HepG2 (cell line): ENCODE results near the gene SMARCA4. TPM values are rescaled to one million over a fixed set of nuclear protein-coding genes. Genes with fewer than 3 reads are reported as not detected.
A peak's percentile ranks its signal among the peaks of the same experiment; 100 is the strongest.

Experiments used
- ARID4A ChIP-seq: sonication (generic); formaldehyde crosslinking; IDR thresholded peaks from 2 replicates; pipeline ENCODE4 v1.5.0; 2020; ENCODE audit warnings: mild to moderate bottlenecking, missing genetic modification reagents, borderline replicate concordance
- CREM ChIP-seq, 2 experiments: sonication (generic) in 1 of 2; formaldehyde crosslinking in 1 of 2; IDR thresholded peaks; 2 replicates each; pipeline versions ENCODE4 v1.4.0 to v1.6.1; 2016 to 2020; ENCODE audit warnings: antibody characterized with exemption in 1 of 2, mild to moderate bottlenecking in 1 of 2, missing genetic modification reagents in 1 of 2
- FOXK1 ChIP-seq: sonication (generic); formaldehyde crosslinking; IDR thresholded peaks from 2 replicates; pipeline ENCODE4 v1.4.0; 2020; ENCODE audit warnings: low read depth, missing genetic modification reagents, borderline replicate concordance
- NFATC3 ChIP-seq: sonication (generic); formaldehyde crosslinking; IDR thresholded peaks from 2 replicates; pipeline ENCODE4 v1.5.1; 2020; ENCODE audit warnings: mild to moderate bottlenecking, missing genetic modification reagents
- PHF21A ChIP-seq: sonication (generic); formaldehyde crosslinking; IDR thresholded peaks from 2 replicates; pipeline ENCODE4 v1.5.0; 2020; ENCODE audit warnings: mild to moderate bottlenecking, missing genetic modification reagents
- RCOR2 ChIP-seq: IDR thresholded peaks from 2 replicates; pipeline ENCODE4 v1.6.1; 2016; ENCODE audit warnings: missing biosample characterization, missing genetic modification reagents
- RXRB ChIP-seq: IDR thresholded peaks from 2 replicates; pipeline ENCODE4 v1.6.1; 2016; ENCODE audit warnings: borderline replicate concordance, missing genetic modification reagents, missing compliant biosample characterization
- SALL1 ChIP-seq: sonication (generic); formaldehyde crosslinking; IDR thresholded peaks from 2 replicates; pipeline ENCODE4 v1.8.0; 2022; ENCODE audit warnings: mild to moderate bottlenecking, missing genetic modification reagents
- ZNF644 ChIP-seq: IDR thresholded peaks from 2 replicates; pipeline ENCODE4 v1.6.1; 2016; ENCODE audit warnings: low read depth
- ZNF770 ChIP-seq: sonication (generic); formaldehyde crosslinking; IDR thresholded peaks from 2 replicates; pipeline ENCODE4 v1.5.0; 2020; ENCODE audit warnings: mild to moderate bottlenecking, missing genetic modification reagents
- ZNF878 ChIP-seq: sonication (generic); formaldehyde crosslinking; IDR thresholded peaks from 2 replicates; pipeline ENCODE4 v1.8.1; 2023; ENCODE audit warnings: mild to moderate bottlenecking, missing genetic modification reagents, moderate library complexity
- polyA plus RNA-seq, 8 experiments: library from polyadenylated mRNA; depleted of rRNA in 3 of 8; stranded (reverse) in 7 of 8; unstranded in 1 of 8; fragments of >200 nt; fragmentation: Illumina TruSeq in 4 of 8; extraction: Trizol in 4 of 8; gene quantifications; 2 replicates each; pipeline versions ENCODE4 v1.2.1 to v1.2.3, GENCODE V29; 2011 to 2016; ENCODE audit warnings: low read depth in 4 of 8, missing spikeins in 1 of 8, mixed read lengths in 1 of 8; ENCODE audit not compliant: insufficient read depth in 1 of 8
- total RNA-seq, 5 experiments: library from RNA; depleted of rRNA; stranded (reverse); fragments of >200 nt; fragmentation: Illumina TruSeq; extraction: Trizol; gene quantifications; 2 replicates each; pipeline ENCODE4 v1.2.3, GENCODE V29; 2016; ENCODE audit warnings: low read depth in 1 of 5
- TF ChIP-seq, protein P1 (sequence below): sonication (generic); formaldehyde crosslinking; IDR thresholded peaks from 2 replicates; pipeline ENCODE4 v1.4.0; 2020; ENCODE audit warnings: missing genetic modification reagents, mild to moderate bottlenecking, borderline replicate concordance
- TF ChIP-seq, protein P2 (sequence below): IDR thresholded peaks from 2 replicates; pipeline ENCODE4 v1.6.1; 2016; ENCODE audit warnings: missing biosample characterization, missing genetic modification reagents, low read depth
- TF ChIP-seq, protein P3 (sequence below): sonication (generic); formaldehyde crosslinking; IDR thresholded peaks from 2 replicates; pipeline ENCODE4 v1.4.0; 2020; ENCODE audit warnings: missing genetic modification reagents, mild to moderate bottlenecking, borderline replicate concordance

SMARCA4 gene
- total and polyA plus RNA-seq, 2 of the 13 experiments (the other 11 are each of a cell fraction or from before 2014, with no cell fraction given): 25.4 to 45.9 TPM

DNA sequence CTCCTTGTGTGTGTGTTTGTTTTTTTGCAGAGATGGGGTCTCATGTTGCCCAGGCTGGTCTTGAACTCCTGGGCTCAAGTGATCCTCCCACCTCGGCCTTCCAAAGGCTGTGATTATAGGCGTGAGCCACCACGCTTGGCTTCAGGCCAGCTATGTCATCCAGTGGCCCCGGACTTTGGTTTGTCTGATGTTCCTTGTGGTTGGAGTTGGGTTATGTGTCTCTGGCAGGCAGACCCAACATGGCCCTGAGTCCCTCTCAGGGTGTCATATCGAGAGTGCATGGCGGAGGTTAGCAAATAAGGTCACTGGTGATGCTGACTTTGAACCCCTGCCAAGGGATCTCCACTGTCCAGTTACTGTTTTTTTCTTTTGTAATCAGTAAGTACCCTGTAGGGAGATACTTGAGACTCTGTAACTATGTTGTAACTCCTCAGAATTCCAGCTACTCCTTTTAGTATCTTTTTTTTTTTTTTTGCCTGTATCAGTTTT, 37.3 kb downstream of the SMARCA4 start (continued):
- TF ChIP-seq FOXK1 (CRISPR knock-in tag) (peak; percentile 21; the same call in 1 of the 2 replicates), ZNF644 (CRISPR knock-in tag) (peak; percentile 91), CREM (IDR thresholded peaks at IDR 0.05) (peak; percentile 16; the same call in 1 of the 2 replicates), CREM (CRISPR knock-in tag; IDR thresholded peaks at IDR 0.05) (no peak), SALL1 (CRISPR knock-in tag) (peak; percentile 54; the same call in 1 of the 2 replicates), PHF21A (CRISPR knock-in tag) (0 out of 2 replicates have a peak, but pooled peaks have one; percentile 15), ZNF770 (peak; percentile 52), ARID4A (peak; percentile 46; the same call in 1 of the 2 replicates), NFATC3 (CRISPR knock-in tag) (no peak), ZNF878 (CRISPR knock-in tag) (0 out of 2 replicates have a peak, but pooled peaks have one; percentile 25), RXRB (CRISPR knock-in tag) (0 out of 2 replicates have a peak, but pooled peaks have one; percentile 12), RCOR2 (CRISPR knock-in tag) (0 out of 2 replicates have a peak, but pooled peaks have one; percentile 19)
- TF ChIP-seq, protein P1, sequence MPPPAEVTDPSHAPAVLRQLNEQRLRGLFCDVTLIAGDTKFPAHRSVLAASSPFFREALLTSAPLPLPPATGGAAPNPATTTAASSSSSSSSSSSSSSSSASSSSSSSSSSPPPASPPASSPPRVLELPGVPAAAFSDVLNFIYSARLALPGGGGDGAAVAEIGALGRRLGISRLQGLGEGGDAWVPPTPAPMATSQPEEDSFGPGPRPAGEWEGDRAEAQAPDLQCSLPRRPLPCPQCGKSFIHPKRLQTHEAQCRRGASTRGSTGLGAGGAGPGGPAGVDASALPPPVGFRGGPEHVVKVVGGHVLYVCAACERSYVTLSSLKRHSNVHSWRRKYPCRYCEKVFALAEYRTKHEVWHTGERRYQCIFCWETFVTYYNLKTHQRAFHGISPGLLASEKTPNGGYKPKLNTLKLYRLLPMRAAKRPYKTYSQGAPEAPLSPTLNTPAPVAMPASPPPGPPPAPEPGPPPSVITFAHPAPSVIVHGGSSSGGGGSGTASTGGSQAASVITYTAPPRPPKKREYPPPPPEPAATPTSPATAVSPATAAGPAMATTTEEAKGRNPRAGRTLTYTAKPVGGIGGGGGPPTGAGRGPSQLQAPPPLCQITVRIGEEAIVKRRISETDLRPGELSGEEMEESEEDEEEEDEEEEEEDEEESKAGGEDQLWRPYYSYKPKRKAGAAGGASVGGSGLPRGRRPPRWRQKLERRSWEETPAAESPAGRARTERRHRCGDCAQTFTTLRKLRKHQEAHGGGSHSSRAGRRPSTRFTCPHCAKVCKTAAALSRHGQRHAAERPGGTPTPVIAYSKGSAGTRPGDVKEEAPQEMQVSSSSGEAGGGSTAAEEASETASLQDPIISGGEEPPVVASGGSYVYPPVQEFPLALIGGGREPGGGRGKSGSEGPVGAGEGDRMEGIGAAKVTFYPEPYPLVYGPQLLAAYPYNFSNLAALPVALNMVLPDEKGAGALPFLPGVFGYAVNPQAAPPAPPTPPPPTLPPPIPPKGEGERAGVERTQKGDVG (CRISPR knock-in tag): no peak
- TF ChIP-seq, protein P2, sequence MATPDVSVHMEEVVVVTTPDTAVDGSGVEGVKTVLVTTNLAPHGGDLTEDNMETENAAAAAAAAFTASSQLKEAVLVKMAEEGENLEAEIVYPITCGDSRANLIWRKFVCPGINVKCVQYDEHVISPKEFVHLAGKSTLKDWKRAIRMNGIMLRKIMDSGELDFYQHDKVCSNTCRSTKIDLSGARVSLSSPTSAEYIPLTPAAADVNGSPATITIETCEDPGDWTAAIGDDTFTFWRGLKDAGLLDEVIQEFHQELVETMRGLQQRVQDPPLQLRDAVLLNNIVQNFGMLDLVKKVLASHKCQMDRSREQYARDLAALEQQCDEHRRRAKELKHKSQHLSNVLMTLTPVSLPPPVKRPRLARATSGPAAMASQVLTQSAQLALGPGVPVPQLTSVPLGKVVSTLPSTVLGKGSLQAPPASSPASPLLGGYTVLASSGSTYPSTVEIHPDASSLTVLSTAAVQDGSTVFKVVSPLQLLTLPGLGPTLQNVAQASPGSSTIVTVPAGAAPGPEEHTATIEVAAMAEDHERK (CRISPR knock-in tag): no peak
- TF ChIP-seq, protein P3, sequence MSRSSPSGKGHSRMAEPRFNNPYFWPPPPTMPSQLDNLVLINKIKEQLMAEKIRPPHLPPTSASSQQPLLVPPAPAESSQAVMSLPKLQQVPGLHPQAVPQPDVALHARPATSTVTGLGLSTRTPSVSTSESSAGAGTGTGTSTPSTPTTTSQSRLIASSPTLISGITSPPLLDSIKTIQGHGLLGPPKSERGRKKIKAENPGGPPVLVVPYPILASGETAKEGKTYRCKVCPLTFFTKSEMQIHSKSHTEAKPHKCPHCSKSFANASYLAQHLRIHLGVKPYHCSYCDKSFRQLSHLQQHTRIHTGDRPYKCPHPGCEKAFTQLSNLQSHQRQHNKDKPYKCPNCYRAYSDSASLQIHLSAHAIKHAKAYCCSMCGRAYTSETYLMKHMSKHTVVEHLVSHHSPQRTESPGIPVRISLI (CRISPR knock-in tag): peak; percentile 47; the same call in 1 of the 2 replicates
